HCT116 (cell line): ENCODE measurements around the gene SOBP. TPM values are rescaled to one million over a fixed set of nuclear protein-coding genes. Genes with fewer than 3 reads are reported as not detected.

Source experiments
- ATAC-seq: fragments of 200-7000 bp; cut with Tn5 transposase; 2 replicates; pipeline ENCODE4 v1.9.1; 2020; ENCODE audit warnings: mild to moderate bottlenecking, moderate library complexity
- BruUV-seq: library from RNA; stranded (reverse); fragments of 400-500 nt; replicated peaks from 2 replicates; lab custom pipeline; 2021; lab: Mats Ljungman, UMichigan
- CTCF ChIA-PET: fragments of 300-600 bp; sonication (Branson Sonifier 250); formaldehyde crosslinking; loops from one replicate; lab custom pipeline; 2021; ENCODE audit warnings: antibody characterized with exemption; lab: Charles Lee
- POLR2A ChIA-PET: fragments of 300-600, 350-600 bp; sonication (Branson Sonifier 250); formaldehyde crosslinking; loops from one replicate; lab custom pipeline; 2021; ENCODE audit warnings: antibody characterized with exemption; lab: Charles Lee
- RAD21 ChIA-PET, 2 experiments: fragments of 300-600 bp; sonication (Branson Sonifier 250); formaldehyde crosslinking; loops; one replicate each; lab custom pipeline; 2023; ENCODE audit warnings: low total read pairs in 2 of 2; ENCODE audit not compliant: uncharacterized antibody in 2 of 2, unreplicated experiment in 2 of 2, low non-redundant PET in 1 of 2; lab: Charles Lee
- DNase-seq: peaks from one replicate; pipeline ENCODE4 v3.0.0-alpha.2; 2010; ENCODE audit warnings: low read depth, low spot score
- H2AFZ ChIP-seq: fragments of 200-600 bp; shearing (Covaris generic), sonication (generic); 2 replicates; pipeline ENCODE4 v1.6.1; 2017; ENCODE audit warnings: low read depth, mixed run types, mixed read lengths, antibody characterized with exemption, low read length; ENCODE audit not compliant: poor library complexity, severe bottlenecking
- H3K27ac ChIP-seq: 2 replicates; pipeline ENCODE4 v1.5.1; 2012; ENCODE audit warnings: low read depth, low read length
- H3K27me3 ChIP-seq: fragments of 200-600 bp; sonication (generic); 2 replicates; pipeline ENCODE4 v1.6.1; 2016; ENCODE audit warnings: mixed run types, low read length, mixed read lengths; ENCODE audit not compliant: insufficient read depth
- H3K36me3 ChIP-seq, 2 experiments: fragments of 200-500 bp in 1 of 2; fragments of 200-600 bp in 1 of 2; sonication (Bioruptor generic) in 1 of 2; sonication (generic) in 1 of 2; 2 replicates each; pipeline versions ENCODE4 v1.5.1 to v1.6.1; 2014 to 2016; ENCODE audit warnings: low read length in 2 of 2, inconsistent platforms in 1 of 2, mixed read lengths in 1 of 2, mixed run types in 1 of 2; ENCODE audit not compliant: insufficient read depth in 2 of 2, control insufficient read depth in 1 of 2
- H3K4me1 ChIP-seq, 2 experiments: fragments of 200-600 bp in 1 of 2; sonication (generic) in 1 of 2; 2 replicates each; pipeline versions ENCODE4 v1.5.1 to v1.6.1; 2012 to 2017; ENCODE audit warnings: low read length in 2 of 2, inconsistent platforms in 1 of 2, mild to moderate bottlenecking in 1 of 2, mixed read lengths in 1 of 2, mixed run types in 1 of 2, moderate library complexity in 1 of 2; ENCODE audit not compliant: insufficient read depth in 2 of 2, control insufficient read depth in 1 of 2
- H3K4me2 ChIP-seq: fragments of 200-600 bp; sonication (generic); 2 replicates; pipeline ENCODE4 v1.6.1; 2017; ENCODE audit warnings: mixed run types, low read length, mixed read lengths
- H3K4me3 ChIP-seq, 2 experiments: fragments of 200-600 bp in 1 of 2; sonication (generic) in 1 of 2; replicated peaks in 1 of 2; 2 replicates each; pipeline ENCODE4 v1.5.1; 2011 to 2016; ENCODE audit warnings: low read length in 2 of 2, control low read depth in 1 of 2, low read depth in 1 of 2, mild to moderate bottlenecking in 1 of 2, mixed read lengths in 1 of 2, mixed run types in 1 of 2
- H3K79me2 ChIP-seq: fragments of 200-600 bp; sonication (generic); 2 replicates; pipeline ENCODE4 v1.6.1; 2017; ENCODE audit warnings: mild to moderate bottlenecking, mixed run types, low read length, moderate library complexity, mixed read lengths; ENCODE audit not compliant: insufficient read depth
- H3K9ac ChIP-seq: fragments of 200-600 bp; sonication (generic); 2 replicates; pipeline ENCODE4 v1.6.1; 2016; ENCODE audit warnings: low read length, mixed read lengths
- H3K9me2 ChIP-seq: fragments of 200-600 bp; sonication (generic), shearing (Covaris generic); 2 replicates; pipeline ENCODE4 v1.6.1; 2017; ENCODE audit warnings: mixed run types, mild to moderate bottlenecking, moderate library complexity; ENCODE audit not compliant: insufficient read depth
- H3K9me3 ChIP-seq, 2 experiments: fragments of 200-500 bp in 1 of 2; fragments of 200-600 bp in 1 of 2; sonication (Bioruptor generic) in 1 of 2; sonication (generic) in 1 of 2; 2 replicates each; pipeline ENCODE4 v1.6.1; 2014 to 2017; ENCODE audit warnings: low read length in 2 of 2, mixed read lengths in 2 of 2, inconsistent platforms in 1 of 2, low read depth in 1 of 2, mild to moderate bottlenecking in 1 of 2, mixed run types in 1 of 2, moderate library complexity in 1 of 2; ENCODE audit not compliant: control insufficient read depth in 1 of 2, insufficient read depth in 1 of 2
- H4K20me1 ChIP-seq: fragments of 200-600 bp; sonication (generic), shearing (Covaris generic); 2 replicates; pipeline ENCODE4 v1.6.1; 2017; ENCODE audit warnings: mixed run types, mild to moderate bottlenecking, moderate library complexity; ENCODE audit not compliant: insufficient read depth
- ATF3 ChIP-seq: IDR thresholded peaks from 2 replicates; pipeline ENCODE4 v1.6.1; 2012
- CEBPB ChIP-seq: IDR thresholded peaks from 2 replicates; pipeline ENCODE4 v1.6.1; 2012; ENCODE audit warnings: low read depth
- EGR1 ChIP-seq: IDR thresholded peaks from 2 replicates; pipeline ENCODE4 v1.6.1; 2012; ENCODE audit warnings: low read depth
- ELF1 ChIP-seq: IDR thresholded peaks from 2 replicates; pipeline ENCODE4 v1.6.1; 2012; ENCODE audit warnings: low read depth, borderline replicate concordance
- EZH2phosphoT487 ChIP-seq: fragments of 200-600 bp; IDR thresholded peaks from 2 replicates; pipeline ENCODE4 v1.6.1; 2018; ENCODE audit warnings: antibody characterized with exemption, borderline replicate concordance
- FOSL1 ChIP-seq: IDR thresholded peaks from 2 replicates; pipeline ENCODE4 v1.6.1; 2012; ENCODE audit warnings: low read depth
- JUND ChIP-seq: IDR thresholded peaks from 2 replicates; pipeline ENCODE4 v1.6.1; 2012
- POLR2AphosphoS5 ChIP-seq: IDR thresholded peaks from 2 replicates; pipeline ENCODE4 v1.6.1; 2011; ENCODE audit warnings: mild to moderate bottlenecking, low read depth, low read length, moderate library complexity
- RAD21 ChIP-seq: IDR thresholded peaks from 2 replicates; pipeline ENCODE4 v1.6.1; 2012; ENCODE audit warnings: low read depth, mild to moderate bottlenecking
- SIN3A ChIP-seq: IDR thresholded peaks from 2 replicates; pipeline ENCODE4 v1.6.1; 2012; ENCODE audit warnings: low read depth
- SRF ChIP-seq: IDR thresholded peaks from 2 replicates; pipeline ENCODE4 v1.6.1; 2012; ENCODE audit warnings: low read depth
- TCF7L2 ChIP-seq: IDR thresholded peaks from 2 replicates; pipeline ENCODE4 v1.7.0; 2011; ENCODE audit warnings: borderline replicate concordance, inconsistent platforms; ENCODE audit not compliant: insufficient read depth, insufficient read length; ENCODE audit errors: extremely low read depth
- ZBTB33 ChIP-seq: IDR thresholded peaks from 2 replicates; pipeline ENCODE4 v1.6.1; 2011; ENCODE audit warnings: mild to moderate bottlenecking, low read length, moderate library complexity; ENCODE audit not compliant: insufficient replicate concordance; ENCODE audit errors: extremely low read depth
- ZFX ChIP-seq: fragments of 450-650 bp; IDR thresholded peaks from 2 replicates; pipeline ENCODE4 v1.6.1; 2017
- ZNF274 ChIP-seq: fragments of 200-500 bp; sonication (Bioruptor generic); IDR thresholded peaks from 2 replicates; pipeline ENCODE4 v1.6.1; 2014; ENCODE audit warnings: mild to moderate bottlenecking, low read depth, low read length, inconsistent platforms
- intact Hi-C: fragments of 100-400 bp; cut with micrococcal nuclease; formaldehyde crosslinking; loops from 2 replicates; pipeline ENCODE4 v1.10.0; 2022
- total RNA-seq: library from RNA; stranded (reverse); gene quantifications from one replicate; pipeline ENCODE4 v1.2.1, GENCODE V29; 2021; ENCODE audit not compliant: unreplicated experiment

SOBP gene
- total RNA-seq, 1 experiment from 2014 or later = 2.6 TPM

GRCh38 chr6:107606407-107606806 lies 116.5 kb downstream of the SOBP start:
- ATAC-seq (no peak), DNase-seq (no peak)
- Histone ChIP-seq H3K4me2 (no peak overlapping the region), H4K20me1 (no peaks in the 10 kb centered on the region), H3K9me3 (no peaks in the 10 kb centered on the region), H2AFZ (no peak overlapping the region), H3K9me2 (no peaks in the 10 kb centered on the region)
- RAD21 ChIA-PET = no interaction called here
- POLR2A ChIA-PET = no interaction called here
- intact Hi-C loops = no loop called here
- TF ChIP-seq EZH2phosphoT487 = no peak
- TF ChIP-seq POLR2AphosphoS5 = no peak
- TF ChIP-seq ZNF274 = no peak
- TF ChIP-seq JUND = no peak
- no peak for TF ChIP-seq SIN3A
- TF ChIP-seq SRF = no peak
- no peak for TF ChIP-seq EGR1
- no peak for TF ChIP-seq ATF3
- TF ChIP-seq ZFX = no peak
- no peak for TF ChIP-seq CEBPB
- no peak for TF ChIP-seq FOSL1
- no peak for TF ChIP-seq ELF1
- TF ChIP-seq, all 23 proteins: peak for 0
- Histone ChIP-seq H3K4me1 (peaks cover 0 to 2% of the 10 kb centered on the region in 2 experiments; a peak in 3 of 4 replicates), H3K27ac (no peak overlapping the region), H3K4me3 (no peak overlapping the region), H3K9ac (no peak overlapping the region), H3K27me3 (no peaks in the 10 kb centered on the region), H3K79me2 (no peaks in the 10 kb centered on the region), H3K36me3 (no peaks in the 10 kb centered on the region)
- no TSS peak for BruUV-seq
- CTCF ChIA-PET = no interaction called here

DNA sequence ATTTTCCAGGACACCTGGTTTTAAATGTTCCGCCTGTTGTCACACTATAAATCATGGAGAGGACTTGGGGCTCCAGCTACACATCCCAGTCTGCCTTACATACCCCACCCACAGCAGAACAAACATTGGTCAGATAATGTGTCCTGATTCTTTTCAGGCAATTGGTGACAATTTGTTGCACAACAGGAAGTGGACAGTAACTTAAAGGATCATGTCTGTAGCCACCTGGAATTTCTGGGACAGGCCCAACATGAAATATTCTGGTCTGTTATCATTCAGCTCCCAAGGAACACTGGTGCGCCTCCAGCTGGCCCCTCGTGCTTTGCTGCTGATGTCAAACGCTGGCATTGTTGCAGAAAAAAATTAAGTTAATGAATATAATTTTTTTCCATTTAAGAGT lies 117.2 kb downstream of the SOBP start:
- no peak for DNase-seq
- intact Hi-C loops = no loop called here
- Histone ChIP-seq H3K27ac (no peak overlapping the region), H3K9me3 (no peaks in the 10 kb centered on the region), H2AFZ (no peak overlapping the region), H3K36me3 (no peaks in the 10 kb centered on the region), H3K4me1 (no peaks in the 10 kb centered on the region), H3K9me2 (no peaks in the 10 kb centered on the region), H3K4me3 (no peak overlapping the region), H4K20me1 (no peaks in the 10 kb centered on the region), H3K4me2 (no peak overlapping the region), H3K79me2 (no peaks in the 10 kb centered on the region), H3K9ac (no peak overlapping the region)
- no peak for ATAC-seq
- ChIA-PET RAD21 (no interaction called here), POLR2A (no interaction called here), CTCF (no interaction called here)
- BruUV-seq = no TSS peak
- TF ChIP-seq RAD21 (no peak), ATF3 (no peak), JUND (no peak), TCF7L2 (no peak), EZH2phosphoT487 (no peak), SIN3A (no peak), EGR1 (no peak), ZBTB33 (no peak), FOSL1 (no peak)
- TF ChIP-seq, all 23 proteins: peak for 0
- no peaks in the 10 kb centered on the region for H3K27me3 ChIP-seq
